ENCODE data around the gene DENND2C.

DENND2C gene

DNA sequence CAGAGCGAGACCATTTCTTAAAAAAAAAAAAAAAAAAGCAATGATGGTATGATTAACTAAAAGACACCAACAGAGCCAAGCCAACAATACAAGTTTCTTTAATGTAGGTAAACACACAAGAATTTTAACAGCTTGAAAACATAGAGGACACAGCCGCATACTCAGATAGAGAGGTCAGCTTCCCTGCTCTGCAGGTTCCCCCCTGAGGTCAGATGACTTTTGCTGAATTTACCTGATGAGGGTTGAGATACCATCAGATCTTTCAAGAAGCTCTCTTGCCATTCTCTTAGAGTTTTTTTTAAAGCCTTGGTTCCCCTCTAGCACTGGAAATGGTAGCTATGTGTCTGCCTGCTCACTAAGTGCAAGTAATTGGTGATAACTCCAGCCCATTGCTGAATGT lies 119.5 kb downstream of the DENND2C start:
- DNase-seq (ENCODE audit: low read depth in 1 of 2, low spot score in 1 of 2), result no peak

DNA sequence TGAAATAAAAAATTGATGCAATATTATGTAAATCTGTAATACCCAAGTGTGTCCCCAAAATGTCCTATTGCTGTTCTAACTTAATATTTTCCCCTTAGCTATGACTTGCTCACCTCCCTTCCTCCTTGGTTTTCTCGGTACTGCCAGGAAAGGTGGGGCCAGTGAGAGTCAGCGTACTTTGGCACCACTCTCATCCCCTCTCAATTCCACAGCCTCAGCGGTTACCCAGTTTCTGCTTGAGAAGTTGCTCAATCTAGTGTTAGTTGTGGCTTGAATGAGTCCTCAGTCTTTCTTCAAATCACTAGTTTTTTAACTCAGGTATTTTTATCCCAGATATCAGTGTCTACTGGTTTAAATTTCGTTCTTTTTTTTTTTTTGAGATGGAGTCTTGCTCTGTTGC lies 120.7 kb downstream of the DENND2C start:
- DNase-seq (ENCODE audit: low read depth in 1 of 2, low spot score in 1 of 2), result no peak

DNA sequence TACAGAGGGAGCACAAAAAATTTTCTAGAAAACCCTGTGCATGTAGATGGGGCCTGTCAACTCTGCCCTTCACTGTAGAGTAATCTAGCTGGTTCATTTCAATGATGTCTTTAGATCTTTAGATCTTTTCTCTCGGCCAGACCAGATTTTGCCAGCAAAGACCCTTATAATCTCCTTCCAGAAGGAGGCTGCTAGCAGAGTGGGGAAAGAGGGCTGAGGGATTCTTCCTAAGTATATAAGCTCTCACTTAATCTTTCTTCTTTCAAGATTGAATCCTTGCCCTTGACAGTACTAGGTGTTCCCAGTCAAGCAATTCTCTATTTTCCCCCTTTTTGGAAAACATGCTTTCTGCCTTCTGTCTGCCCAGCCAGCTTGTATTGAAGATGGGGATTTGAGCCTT lies 122.8 kb downstream of the DENND2C start:
- no peak for DNase-seq (ENCODE audit: low read depth in 1 of 2, low spot score in 1 of 2)

DNA sequence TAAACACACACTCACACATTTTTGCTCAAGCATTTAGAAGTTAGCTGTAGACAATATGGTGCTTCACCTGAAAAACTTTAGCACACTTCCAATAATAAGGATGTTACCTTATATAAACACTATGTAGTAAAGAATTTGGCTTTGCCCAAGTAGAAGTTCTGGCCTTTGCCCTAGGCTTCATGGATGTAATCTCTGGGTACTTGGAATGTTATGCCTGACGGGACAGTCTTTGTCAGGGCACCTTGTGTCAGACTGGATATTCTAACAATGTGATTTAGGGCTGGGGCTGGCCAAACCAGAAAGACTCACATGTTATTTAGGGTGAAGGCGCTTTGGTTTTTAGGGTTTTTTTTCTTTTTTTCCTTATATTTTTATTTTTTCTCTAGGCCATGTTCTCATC lies 124.1 kb downstream of the DENND2C start:
- DNase-seq (ENCODE audit: low read depth in 1 of 2, low spot score in 1 of 2), result no peak

DNA sequence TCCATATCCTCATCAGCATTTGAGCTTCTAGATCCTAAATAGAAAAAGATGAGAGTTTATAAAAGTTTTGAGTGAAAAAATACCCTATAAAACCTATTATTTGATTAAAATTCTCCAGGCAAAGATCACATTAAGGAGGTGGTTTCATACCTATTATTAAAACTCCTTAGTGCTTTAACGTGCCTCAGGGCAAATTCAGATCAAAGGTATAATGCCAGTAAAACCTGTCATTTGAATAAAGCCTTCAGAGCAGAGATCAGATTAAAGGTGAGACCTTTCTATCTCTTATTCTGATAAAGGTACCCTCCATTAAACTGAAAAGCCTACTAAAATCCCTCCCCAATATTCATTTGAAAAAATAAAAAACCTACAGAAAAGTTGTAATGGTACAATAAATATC lies 124.5 kb downstream of the DENND2C start:
- DNase-seq (ENCODE audit: low read depth in 1 of 2, low spot score in 1 of 2), result no peak

DNA sequence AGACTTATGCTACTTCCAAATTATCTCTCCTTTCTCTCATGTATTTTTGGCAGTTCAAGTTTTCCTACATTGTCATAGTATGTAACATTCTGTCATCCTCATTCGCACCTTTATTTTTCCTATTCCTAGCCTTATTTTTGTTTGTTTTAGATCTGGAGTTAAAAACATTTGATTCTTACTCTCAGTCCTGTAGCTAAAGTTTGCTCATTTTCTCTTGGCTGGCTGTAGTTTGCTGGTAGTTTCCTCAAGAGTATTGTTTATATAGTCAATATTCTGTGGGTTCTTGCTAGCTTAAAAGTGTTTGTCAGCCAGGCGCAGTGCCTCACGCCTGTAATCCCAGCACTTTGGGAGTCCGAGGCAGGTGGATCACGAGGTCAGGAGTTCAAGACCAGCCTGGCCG lies 129.0 kb downstream of the DENND2C start:
- DNase-seq (ENCODE audit: low read depth in 1 of 2, low spot score in 1 of 2), result no peak

DNA sequence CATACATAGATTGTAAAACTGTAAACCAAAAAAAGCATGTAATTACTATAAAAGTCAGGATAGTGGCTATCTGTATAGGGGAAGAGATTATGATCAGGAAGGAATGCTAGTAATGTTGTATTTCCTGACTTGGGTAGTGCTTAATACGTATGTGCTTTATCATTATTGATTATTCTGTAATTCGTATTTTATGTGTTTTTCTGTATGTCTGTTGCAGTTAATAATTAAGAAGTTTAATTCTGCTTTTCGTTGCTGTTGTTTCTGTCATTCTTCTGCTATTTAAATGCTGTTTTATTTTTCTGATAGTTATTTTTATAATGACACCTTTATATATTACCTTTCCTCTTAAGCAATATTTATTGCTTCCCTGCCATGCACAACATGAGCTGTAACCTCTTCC lies 129.6 kb downstream of the DENND2C start:
- no peak for DNase-seq (ENCODE audit: low read depth in 1 of 2, low spot score in 1 of 2)

DNA sequence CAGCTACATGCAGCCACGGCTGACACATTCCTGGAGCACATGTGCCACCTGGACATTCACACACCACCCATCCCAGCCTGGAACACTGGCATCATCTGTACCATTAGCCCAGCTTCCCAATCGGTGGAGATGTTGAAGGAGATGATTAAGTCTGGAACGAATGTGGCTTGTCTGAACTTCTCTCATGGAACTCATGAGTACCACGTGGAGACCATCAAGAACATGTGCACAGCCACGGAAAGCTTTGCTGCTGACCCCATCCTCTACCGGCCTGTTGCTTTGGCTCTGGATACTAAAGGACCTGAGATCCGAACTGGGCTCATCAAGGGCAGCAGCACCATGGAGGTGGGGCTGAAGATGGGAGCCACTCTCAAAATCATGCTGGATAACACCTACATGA lies 133.8 kb downstream of the DENND2C start:
- DNase-seq (ENCODE audit: low read depth in 1 of 2, low spot score in 1 of 2), result no peak

DNA sequence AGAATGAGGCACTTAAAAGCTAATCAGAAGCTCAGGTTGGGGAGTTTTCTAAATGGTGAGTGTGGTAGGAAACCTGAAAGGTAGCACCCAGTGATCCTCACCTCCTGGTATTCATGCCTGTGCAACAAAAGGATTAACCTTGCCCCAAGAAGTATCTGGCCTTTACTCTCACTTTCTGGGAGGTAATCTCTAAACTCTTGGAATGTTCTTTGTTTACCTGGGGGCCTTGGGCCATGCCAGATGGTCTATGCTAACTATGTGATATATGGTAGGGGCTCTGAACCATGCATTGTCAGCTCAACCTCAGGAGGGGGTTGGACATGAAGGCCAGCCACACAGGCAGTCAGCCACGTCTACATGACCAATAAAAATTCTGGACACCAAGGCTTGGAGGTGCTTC lies 134.4 kb downstream of the DENND2C start:
- no peak for DNase-seq (ENCODE audit: low read depth in 1 of 2, low spot score in 1 of 2)

Data from stimulated activated CD4-positive, alpha-beta T cell treated with anti-CD3 and anti-CD28 coated beads, Interleukin-15, amount 100 ng/mL, for 1 hour (primary cell).